GM13976 (cell line): ENCODE data around the gene DSG2.

Experiments used
- DNase-seq: peaks from one replicate; pipeline ENCODE4 v3.0.0; 2012; ENCODE audit warnings: low spot score
- in situ Hi-C: fragments of 300-500 bp; cut with MboI; formaldehyde crosslinking; loops from one replicate; pipeline ENCODE4 v1.12.0; 2022; ENCODE audit warnings: low sequenced_read_pairs, mixed read lengths, inconsistent platforms; ENCODE audit not compliant: unreplicated experiment
- TF ChIP-seq, protein P1 (sequence below): IDR thresholded peaks from 2 replicates; pipeline ENCODE4 v1.5.1; 2012; ENCODE audit warnings: borderline replicate concordance, mild to moderate bottlenecking; ENCODE audit not compliant: insufficient read depth; ENCODE audit errors: extremely low read depth, missing control alignments, control extremely low read depth

The DSG2 gene

DNA sequence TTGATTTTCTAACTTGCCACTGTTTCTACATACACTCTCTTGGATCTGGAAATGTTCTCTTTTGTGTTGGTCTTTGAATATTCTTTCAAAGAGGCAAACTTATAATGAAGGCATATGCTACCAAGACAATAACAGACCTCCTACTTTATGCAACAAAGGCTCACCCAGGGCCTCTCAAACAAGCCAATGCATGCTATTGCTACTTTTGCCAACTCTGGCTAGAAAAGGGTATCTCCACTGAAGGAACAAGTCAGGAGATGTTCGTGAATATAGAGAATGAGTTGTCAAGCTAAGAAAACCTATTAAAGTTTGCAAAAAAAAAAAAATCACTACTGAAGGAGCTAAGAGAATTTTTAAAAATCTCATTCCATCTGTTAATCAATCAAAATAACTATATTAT lies 15.9 kb upstream of the DSG2 start:
- TF ChIP-seq, protein P1, sequence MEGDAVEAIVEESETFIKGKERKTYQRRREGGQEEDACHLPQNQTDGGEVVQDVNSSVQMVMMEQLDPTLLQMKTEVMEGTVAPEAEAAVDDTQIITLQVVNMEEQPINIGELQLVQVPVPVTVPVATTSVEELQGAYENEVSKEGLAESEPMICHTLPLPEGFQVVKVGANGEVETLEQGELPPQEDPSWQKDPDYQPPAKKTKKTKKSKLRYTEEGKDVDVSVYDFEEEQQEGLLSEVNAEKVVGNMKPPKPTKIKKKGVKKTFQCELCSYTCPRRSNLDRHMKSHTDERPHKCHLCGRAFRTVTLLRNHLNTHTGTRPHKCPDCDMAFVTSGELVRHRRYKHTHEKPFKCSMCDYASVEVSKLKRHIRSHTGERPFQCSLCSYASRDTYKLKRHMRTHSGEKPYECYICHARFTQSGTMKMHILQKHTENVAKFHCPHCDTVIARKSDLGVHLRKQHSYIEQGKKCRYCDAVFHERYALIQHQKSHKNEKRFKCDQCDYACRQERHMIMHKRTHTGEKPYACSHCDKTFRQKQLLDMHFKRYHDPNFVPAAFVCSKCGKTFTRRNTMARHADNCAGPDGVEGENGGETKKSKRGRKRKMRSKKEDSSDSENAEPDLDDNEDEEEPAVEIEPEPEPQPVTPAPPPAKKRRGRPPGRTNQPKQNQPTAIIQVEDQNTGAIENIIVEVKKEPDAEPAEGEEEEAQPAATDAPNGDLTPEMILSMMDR: no peak
- in situ Hi-C loops: no loop called here
- no peak for DNase-seq

DNA sequence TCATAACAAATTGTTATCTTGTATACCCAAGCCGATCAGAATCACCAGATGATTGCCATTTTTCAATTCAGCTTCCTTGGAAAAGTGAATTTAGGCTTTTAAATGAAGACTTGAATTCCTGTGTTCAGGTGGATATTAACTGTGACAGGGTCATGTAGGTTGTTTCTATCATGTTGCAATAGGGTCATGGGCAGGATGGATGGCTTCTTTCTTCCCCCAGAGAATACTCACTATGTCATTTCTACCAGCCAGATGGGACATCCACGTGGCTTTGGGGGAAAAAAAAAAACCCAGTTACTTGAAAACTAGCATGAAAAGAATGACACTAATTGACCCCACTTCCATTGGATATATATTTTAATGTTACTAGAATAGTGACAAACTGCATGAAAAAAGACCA lies 14.6 kb upstream of the DSG2 start:
- in situ Hi-C loops: no loop called here

GRCh38 chr18:31484461-31484860 lies 13.5 kb upstream of the DSG2 start:
- DNase-seq: no peak
- TF ChIP-seq, protein P1: no peak
- in situ Hi-C loops: no loop called here

More for the DNA sequence above, 14.6 kb upstream of the DSG2 start:
- TF ChIP-seq, protein P1: no peak
- no peak for DNase-seq

GRCh38 chr18:31486165-31486564 lies 11.8 kb upstream of the DSG2 start:
- no peak for DNase-seq
- in situ Hi-C loops: no loop called here
- TF ChIP-seq, protein P1: no peak

- no peak for DNase-seq
- in situ Hi-C loops: no loop called here
- TF ChIP-seq, protein P1: no peak
Measured at GRCh38 chr18:31487246-31488015, 10.5 kb upstream of the DSG2 start.

- no peak for DNase-seq
- in situ Hi-C loops: no loop called here
- TF ChIP-seq, protein P1: no peak
Measured at GRCh38 chr18:31489311-31489710, 8.7 kb upstream of the DSG2 start.

DNA sequence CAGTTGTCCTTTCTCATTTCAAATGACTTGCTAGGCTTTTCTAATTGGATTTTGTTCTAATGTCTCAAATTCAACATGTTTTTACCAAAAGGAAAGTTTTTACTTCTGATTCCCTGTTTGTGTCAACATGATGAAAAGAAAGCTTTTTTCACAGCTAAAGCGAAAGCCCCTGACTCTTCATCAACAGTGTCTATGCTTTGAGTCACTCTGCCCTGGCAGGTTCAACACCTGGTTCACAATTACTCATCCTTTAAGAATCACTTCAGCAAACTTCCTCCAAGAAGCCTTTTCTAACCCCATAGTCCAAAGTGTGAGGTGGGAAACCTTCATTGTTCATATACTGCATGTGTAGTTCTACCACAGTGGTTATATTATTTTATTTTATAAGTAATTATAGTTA lies 7.6 kb upstream of the DSG2 start:
- peak; percentile 43 for DNase-seq
- TF ChIP-seq, protein P1: no peak
- in situ Hi-C loops: no loop called here
